KMS-11 (cell line): ENCODE measurements around the gene AGAP1.

Source experiments
- H2AFZ ChIP-seq: fragments of 200-600 bp; sonication (generic); 2 replicates; pipeline ENCODE4 v1.6.1; 2016; ENCODE audit warnings: antibody characterized with exemption, mixed run types, low read depth
- H3K27ac ChIP-seq: fragments of 200-600 bp; sonication (generic); 2 replicates; pipeline ENCODE4 v1.6.1; 2016; ENCODE audit warnings: mild to moderate bottlenecking, mixed run types
- H3K27me3 ChIP-seq: fragments of 200-600 bp; sonication (generic); 2 replicates; pipeline ENCODE4 v1.6.1; 2017; ENCODE audit warnings: mild to moderate bottlenecking, low read depth, mixed run types, moderate library complexity; ENCODE audit not compliant: insufficient read depth
- H3K36me3 ChIP-seq: fragments of 200-600 bp; sonication (generic); 2 replicates; pipeline ENCODE4 v1.6.1; 2017; ENCODE audit warnings: mild to moderate bottlenecking, mixed run types; ENCODE audit not compliant: insufficient read depth
- H3K4me1 ChIP-seq: fragments of 200-600 bp; sonication (generic); 2 replicates; pipeline ENCODE4 v1.6.1; 2016; ENCODE audit warnings: mild to moderate bottlenecking, low read depth, mixed run types; ENCODE audit not compliant: poor library complexity, severe bottlenecking
- H3K4me2 ChIP-seq: fragments of 200-600 bp; sonication (generic); 2 replicates; pipeline ENCODE4 v1.7.0; 2016; ENCODE audit warnings: mild to moderate bottlenecking, mixed run types
- H3K4me3 ChIP-seq: fragments of 200-600 bp; sonication (generic); IDR thresholded peaks from 2 replicates; pipeline ENCODE4 v1.6.1; 2017; ENCODE audit warnings: low read depth, low read length, mixed read lengths; ENCODE audit not compliant: insufficient read depth
- H3K79me2 ChIP-seq: fragments of 200-600 bp; sonication (generic); 2 replicates; pipeline ENCODE4 v1.6.1; 2016; ENCODE audit warnings: low read depth, mixed run types; ENCODE audit not compliant: insufficient read depth
- H3K9ac ChIP-seq: fragments of 200-600 bp; sonication (generic); 2 replicates; pipeline ENCODE4 v1.6.1; 2016; ENCODE audit warnings: mild to moderate bottlenecking, mixed run types
- H4K20me1 ChIP-seq: fragments of 200-600 bp; sonication (generic); 2 replicates; pipeline ENCODE4 v1.6.1; 2016; ENCODE audit warnings: mild to moderate bottlenecking, mixed run types; ENCODE audit not compliant: insufficient read depth
- TF ChIP-seq, protein P1 (sequence below): fragments of 200-600 bp; sonication (generic); conservative IDR thresholded peaks from 2 replicates; pipeline ENCODE4 v1.6.1; 2017; ENCODE audit warnings: low read depth, mild to moderate bottlenecking, antibody characterized with exemption, low read length, moderate library complexity, mixed read lengths

Gene AGAP1

DNA sequence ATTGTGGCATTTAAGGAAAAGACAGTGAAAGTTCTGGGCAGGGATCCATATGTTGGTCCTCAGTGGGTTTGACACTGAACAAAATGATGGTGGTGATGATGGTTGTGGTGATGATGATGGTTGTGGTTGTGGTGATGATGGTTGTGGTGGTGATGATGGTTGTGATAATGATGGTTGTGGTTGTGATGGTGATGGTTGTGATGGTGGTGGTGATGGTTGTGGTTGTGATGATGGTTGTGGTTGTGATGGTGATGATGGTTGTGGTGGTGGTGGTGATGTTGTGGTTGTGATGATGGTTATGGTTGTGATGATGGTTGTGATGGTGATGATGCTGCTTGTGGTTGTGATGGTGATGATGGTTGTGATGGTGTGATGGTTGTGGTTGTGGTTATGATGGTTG is 308.7 kb downstream of the AGAP1 start:
- H3K79me2 ChIP-seq, result no peaks in the 10 kb centered on the region
- H3K4me2 ChIP-seq, result no peak overlapping the region
- no peak overlapping the region for H3K9ac ChIP-seq
- no peaks in the 10 kb centered on the region for H3K4me1 ChIP-seq
- no peak overlapping the region for H3K4me3 ChIP-seq
- H4K20me1 ChIP-seq, result no peaks in the 10 kb centered on the region
- TF ChIP-seq, protein P1, sequence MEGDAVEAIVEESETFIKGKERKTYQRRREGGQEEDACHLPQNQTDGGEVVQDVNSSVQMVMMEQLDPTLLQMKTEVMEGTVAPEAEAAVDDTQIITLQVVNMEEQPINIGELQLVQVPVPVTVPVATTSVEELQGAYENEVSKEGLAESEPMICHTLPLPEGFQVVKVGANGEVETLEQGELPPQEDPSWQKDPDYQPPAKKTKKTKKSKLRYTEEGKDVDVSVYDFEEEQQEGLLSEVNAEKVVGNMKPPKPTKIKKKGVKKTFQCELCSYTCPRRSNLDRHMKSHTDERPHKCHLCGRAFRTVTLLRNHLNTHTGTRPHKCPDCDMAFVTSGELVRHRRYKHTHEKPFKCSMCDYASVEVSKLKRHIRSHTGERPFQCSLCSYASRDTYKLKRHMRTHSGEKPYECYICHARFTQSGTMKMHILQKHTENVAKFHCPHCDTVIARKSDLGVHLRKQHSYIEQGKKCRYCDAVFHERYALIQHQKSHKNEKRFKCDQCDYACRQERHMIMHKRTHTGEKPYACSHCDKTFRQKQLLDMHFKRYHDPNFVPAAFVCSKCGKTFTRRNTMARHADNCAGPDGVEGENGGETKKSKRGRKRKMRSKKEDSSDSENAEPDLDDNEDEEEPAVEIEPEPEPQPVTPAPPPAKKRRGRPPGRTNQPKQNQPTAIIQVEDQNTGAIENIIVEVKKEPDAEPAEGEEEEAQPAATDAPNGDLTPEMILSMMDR, result no peak
- no peak overlapping the region for H2AFZ ChIP-seq
- no peaks in the 10 kb centered on the region for H3K27me3 ChIP-seq
- H3K27ac ChIP-seq, result no peak overlapping the region
- H3K36me3 ChIP-seq, result no peaks in the 10 kb centered on the region

- no peak overlapping the region for H3K4me3 ChIP-seq
- H3K4me1 ChIP-seq, result no peaks in the 10 kb centered on the region
- no peaks in the 10 kb centered on the region for H4K20me1 ChIP-seq
- H2AFZ ChIP-seq, result no peak overlapping the region
- TF ChIP-seq, protein P1, result no peak
- no peak overlapping the region for H3K27ac ChIP-seq
- no peak overlapping the region for H3K4me2 ChIP-seq
- H3K27me3 ChIP-seq, result no peaks in the 10 kb centered on the region
- H3K79me2 ChIP-seq, result no peaks in the 10 kb centered on the region
- no peaks in the 10 kb centered on the region for H3K36me3 ChIP-seq
- no peak overlapping the region for H3K9ac ChIP-seq
Measured at GRCh38 chr2:235803028-235803427, 309.2 kb downstream of the AGAP1 start.

DNA sequence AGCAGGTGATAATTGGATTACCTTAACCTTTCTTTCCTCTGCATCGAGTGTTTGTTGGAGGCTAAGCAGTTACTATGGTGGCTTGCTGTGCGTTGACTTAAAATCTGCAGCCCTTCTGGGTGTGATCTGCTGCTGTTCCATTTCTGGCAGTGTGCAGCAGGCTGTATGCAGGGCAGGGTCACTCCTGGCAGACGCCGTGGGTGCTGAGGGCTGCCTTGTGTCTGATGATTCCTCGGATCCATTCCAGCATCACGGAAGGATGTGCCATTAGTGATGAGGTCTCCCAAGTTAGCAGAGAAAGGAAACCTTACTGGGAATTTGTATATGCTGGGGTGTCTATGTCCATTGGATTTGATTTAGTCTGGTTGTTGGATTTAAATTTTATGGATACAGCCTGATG is 310.8 kb downstream of the AGAP1 start:
- Histone ChIP-seq H3K4me3 (no peak overlapping the region), H3K9ac (no peak overlapping the region), H4K20me1 (no peaks in the 10 kb centered on the region), H3K27me3 (no peaks in the 10 kb centered on the region), H3K36me3 (no peaks in the 10 kb centered on the region; the same call in 1 of the 2 replicates), H3K79me2 (no peaks in the 10 kb centered on the region), H2AFZ (no peak overlapping the region), H3K27ac (no peak overlapping the region), H3K4me2 (no peak overlapping the region), H3K4me1 (no peaks in the 10 kb centered on the region)
- TF ChIP-seq, protein P1, result no peak

DNA sequence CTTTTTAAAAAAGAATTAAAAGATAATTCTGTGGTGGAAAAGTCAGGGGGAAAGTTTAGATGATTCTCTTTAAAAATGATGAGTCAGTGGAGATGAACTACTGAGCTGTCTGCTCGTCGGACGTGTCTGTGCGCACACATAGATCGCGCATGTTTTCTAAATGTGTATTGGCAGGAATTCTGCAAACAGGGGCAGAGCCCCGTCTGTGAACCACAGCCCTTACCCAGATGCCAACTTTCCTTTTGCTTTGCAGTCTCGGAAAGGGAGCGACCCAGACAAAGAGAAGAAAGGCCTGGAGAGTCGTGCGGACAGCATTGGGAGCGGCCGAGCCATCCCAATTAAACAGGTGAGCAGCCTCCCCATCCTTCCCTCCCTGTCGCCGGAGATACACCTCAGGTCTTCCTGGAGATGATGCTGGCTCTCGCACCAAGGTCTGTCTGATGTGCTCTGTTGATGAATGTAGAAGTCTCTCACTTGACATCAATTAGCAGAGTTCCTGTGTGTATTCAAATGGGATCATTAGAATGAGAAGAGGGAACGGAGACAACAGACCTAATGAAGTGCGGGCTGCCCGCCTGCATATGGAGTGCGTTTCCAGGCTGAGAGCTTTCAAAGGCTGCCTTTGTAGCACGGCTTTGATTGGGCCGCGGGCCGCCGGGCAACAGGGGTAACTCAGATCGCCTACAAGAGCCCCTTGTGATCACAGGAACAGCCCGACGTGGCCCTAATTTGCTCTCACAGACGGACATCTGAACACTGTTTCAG is 313.3 kb downstream of the AGAP1 start:
- Histone ChIP-seq H3K27ac (no peak overlapping the region), H3K79me2 (no peaks in the 10 kb centered on the region), H3K4me2 (no peak overlapping the region), H4K20me1 (no peaks in the 10 kb centered on the region), H3K4me3 (no peak overlapping the region), H3K4me1 (no peaks in the 10 kb centered on the region), H2AFZ (no peak overlapping the region), H3K9ac (no peak overlapping the region), H3K36me3 (no peaks in the 10 kb centered on the region; the same call in 1 of the 2 replicates), H3K27me3 (no peaks in the 10 kb centered on the region)
- TF ChIP-seq, protein P1, result no peak
